GM12878 (cell line): ENCODE results near the gene PTPRN2. TPM values are rescaled to one million over a fixed set of nuclear protein-coding genes. Genes with fewer than 3 reads are reported as not detected.

Source experiments
- ATAC-seq: fragments of 200-7000 bp; cut with Tn5 transposase; 3 replicates; pipeline ENCODE4 v1.9.1; 2020; ENCODE audit warnings: mild to moderate bottlenecking, moderate library complexity
- BruUV-seq: library from RNA; stranded (reverse); fragments of 400-500 nt; replicated peaks from 2 replicates; lab custom pipeline; 2021; lab: Mats Ljungman, UMichigan
- CTCF ChIA-PET: fragments of 300-600 bp; sonication (Branson Sonifier 250); formaldehyde crosslinking; extraction: SDS; loops from one replicate; lab custom pipeline; 2021; ENCODE audit warnings: inconsistent platforms; lab: Yijun Ruan, JAX
- POLR2A ChIA-PET: fragments of 350-600 bp; formaldehyde crosslinking; extraction: SDS; loops from one replicate; lab custom pipeline; 2021; ENCODE audit warnings: inconsistent platforms; lab: Charles Lee
- RAD21 ChIA-PET: fragments of 300-600 bp; sonication (Branson Sonifier 250); formaldehyde crosslinking; loops from one replicate; lab custom pipeline; 2023; ENCODE audit warnings: antibody characterized with exemption; ENCODE audit not compliant: unreplicated experiment; lab: Charles Lee
- SMC1A ChIA-PET: fragments of 300-600 bp; sonication (Branson Sonifier 250); formaldehyde crosslinking; loops from one replicate; lab custom pipeline; 2023; ENCODE audit not compliant: unreplicated experiment, uncharacterized antibody; lab: Charles Lee
- DNase-seq: peaks from one replicate; pipeline ENCODE4 v3.0.0-alpha.2; 2011; ENCODE audit warnings: low read depth, low spot score
- FAIRE-seq: peaks from 3 replicates; lab custom pipeline; 2011; peaks lifted over from hg19 to GRCh38; lab: Jason Lieb, UNC
- H2AFZ ChIP-seq: 2 replicates; pipeline ENCODE4 v1.6.0; 2011; ENCODE audit warnings: low read depth, low read length, control low read depth; ENCODE audit not compliant: control insufficient read depth
- H3K27ac ChIP-seq: 2 replicates; pipeline ENCODE4 v1.5.1; 2011; ENCODE audit warnings: control low read depth; ENCODE audit not compliant: control insufficient read depth, insufficient read depth
- H3K27me3 ChIP-seq, 2 experiments: replicated peaks in 1 of 2; 2 replicates each; pipeline versions ENCODE4 v1.6.0 to v1.6.1; 2011; ENCODE audit warnings: low read length in 1 of 2; ENCODE audit not compliant: control insufficient read depth in 2 of 2, insufficient read depth in 2 of 2
- H3K36me3 ChIP-seq, 2 experiments: 2 replicates each; pipeline ENCODE4 v1.5.1; 2011; ENCODE audit warnings: low read length in 1 of 2; ENCODE audit not compliant: control insufficient read depth in 2 of 2, insufficient read depth in 2 of 2
- H3K4me1 ChIP-seq: 2 replicates; pipeline ENCODE4 v1.6.1; 2011; ENCODE audit warnings: mild to moderate bottlenecking, low read length, moderate library complexity, mixed read lengths; ENCODE audit not compliant: control insufficient read depth, insufficient read depth
- H3K4me2 ChIP-seq: 2 replicates; pipeline ENCODE4 v1.6.0; 2011; ENCODE audit warnings: control low read depth; ENCODE audit not compliant: control insufficient read depth, insufficient read depth
- H3K4me3 ChIP-seq: fragments of 200-600 bp; sonication (generic); 2 replicates; pipeline ENCODE4 v1.5.1; 2016
- H3K79me2 ChIP-seq: 2 replicates; pipeline ENCODE4 v1.6.0; 2011; ENCODE audit warnings: low read length; ENCODE audit not compliant: control insufficient read depth, insufficient read depth
- H3K9ac ChIP-seq: 2 replicates; pipeline ENCODE4 v1.8.0; 2011; ENCODE audit warnings: low read length, control low read depth, mixed read lengths; ENCODE audit not compliant: control insufficient read depth, insufficient read depth
- H3K9me3 ChIP-seq: replicated peaks from 3 replicates; pipeline ENCODE4 v1.5.1; 2011; ENCODE audit warnings: mild to moderate bottlenecking, low read length; ENCODE audit not compliant: control insufficient read depth, insufficient read depth
- H4K20me1 ChIP-seq: 2 replicates; pipeline ENCODE4 v1.6.0; 2011; ENCODE audit not compliant: control insufficient read depth, insufficient read depth
- ASH2L ChIP-seq: fragments of 300-600, 200-600 bp; sonication (generic); IDR thresholded peaks from 2 replicates; pipeline ENCODE4 v1.6.1; 2017; ENCODE audit warnings: low read depth, mild to moderate bottlenecking, borderline replicate concordance
- ELK1 ChIP-seq: IDR thresholded peaks from 2 replicates; pipeline ENCODE4 v1.6.1; 2012; ENCODE audit warnings: low read depth, low read length, improper control_type of control experiment
- HDAC6 ChIP-seq: fragments of 200-600 bp; sonication (generic); IDR thresholded peaks from one replicate; pipeline ENCODE4 v1.8.0; 2017; ENCODE audit warnings: antibody characterized with exemption; ENCODE audit not compliant: unreplicated experiment
- HDGF ChIP-seq: fragments of 450-650 bp; IDR thresholded peaks from 2 replicates; pipeline ENCODE4 v1.6.1; 2016; ENCODE audit warnings: antibody characterized with exemption
- MLLT1 ChIP-seq: fragments of 450-650 bp; IDR thresholded peaks from 2 replicates; pipeline ENCODE4 v1.6.1; 2016; ENCODE audit warnings: mild to moderate bottlenecking
- NFIC ChIP-seq: IDR thresholded peaks from 2 replicates; pipeline ENCODE4 v1.6.1; 2012; ENCODE audit warnings: low read depth, mild to moderate bottlenecking, inconsistent platforms, low read length, moderate library complexity
- NFXL1 ChIP-seq: fragments of 450-650 bp; IDR thresholded peaks from 2 replicates; pipeline ENCODE4 v1.6.1; 2017; ENCODE audit warnings: antibody characterized with exemption, mild to moderate bottlenecking, borderline replicate concordance
- NRF1 ChIP-seq: conservative IDR thresholded peaks from 2 replicates; pipeline ENCODE4 v1.6.1; 2011; ENCODE audit warnings: mild to moderate bottlenecking, low read depth, low read length, improper control_type of control experiment
- POLR2AphosphoS5 ChIP-seq: IDR thresholded peaks from 2 replicates; pipeline ENCODE4 v1.6.1; 2011; ENCODE audit warnings: mild to moderate bottlenecking, low read length, inconsistent platforms
- RAD21 ChIP-seq: IDR thresholded peaks from 2 replicates; pipeline ENCODE4 v1.6.1; 2011; ENCODE audit warnings: mild to moderate bottlenecking, low read depth, low read length, moderate library complexity; ENCODE audit not compliant: insufficient read depth
- RELA ChIP-seq: fragments of 450-650 bp; IDR thresholded peaks from 2 replicates; pipeline ENCODE4 v1.8.0; 2014; ENCODE audit warnings: borderline replicate concordance; ENCODE audit not compliant: partially characterized antibody
- RELB ChIP-seq: fragments of 450-650 bp; IDR thresholded peaks from 2 replicates; pipeline ENCODE4 v1.6.1; 2017; ENCODE audit warnings: low read depth, mild to moderate bottlenecking, moderate library complexity
- RUNX3 ChIP-seq: IDR thresholded peaks from 2 replicates; pipeline ENCODE4 v1.6.1; 2012; ENCODE audit warnings: low read length, inconsistent platforms
- SIN3A ChIP-seq: IDR thresholded peaks from 2 replicates; pipeline ENCODE4 v1.6.1; 2012; ENCODE audit warnings: low read depth, low read length, improper control_type of control experiment
- SMARCA5 ChIP-seq: fragments of 450-650 bp; IDR thresholded peaks from 2 replicates; pipeline ENCODE4 v1.6.1; 2017; ENCODE audit warnings: mild to moderate bottlenecking
- WGBS: methylation state at CpG from one replicate; pipeline ENCODE4 v1.1.6; 2016; ENCODE audit warnings: low lambda C conversion rate; ENCODE audit not compliant: insufficient replicate concordance, insufficient coverage; ENCODE audit errors: missing lambda C conversion rate; 5-methylcytosine and 5-hydroxymethylcytosine counted together
- in situ Hi-C: fragments of 300-500 bp; cut with MboI; formaldehyde crosslinking; loops from 9 replicates; pipeline ENCODE4 v1.14.3; 2018; ENCODE audit warnings: mixed read lengths
- intact Hi-C: fragments of 100-400 bp; cut with micrococcal nuclease; formaldehyde crosslinking; loops from one replicate; pipeline ENCODE4 v1.14.2; 2022; ENCODE audit not compliant: unreplicated experiment
- polyA plus RNA-seq, 11 experiments: library from polyadenylated mRNA; depleted of rRNA in 4 of 11; unstranded in 6 of 11; stranded (reverse) in 5 of 11; fragments of >200 nt; fragmentation: Nextera tagmentation in 4 of 11; fragmentation: Illumina TruSeq in 1 of 11; extraction: Ambion mirVana in 4 of 11; extraction: Trizol in 1 of 11; gene quantifications; 1 replicate in 1 of 11; 2 replicates in 10 of 11; pipeline versions ENCODE4 v1.2.1 to v1.2.3, GENCODE V29; 2011 to 2016; ENCODE audit warnings: inconsistent platforms in 2 of 11, missing spikeins in 2 of 11, low read depth in 1 of 11
- total RNA-seq, 4 experiments: library from RNA; depleted of rRNA in 3 of 4; stranded (reverse); fragments of >200 nt in 3 of 4; fragmentation: Illumina TruSeq in 1 of 4; extraction: Trizol in 1 of 4; gene quantifications; 2 replicates each; pipeline versions ENCODE4 v1.2.1 to v1.2.3, GENCODE V29; 2013 to 2021

The PTPRN2 gene
- total and polyA plus RNA-seq, 10 of the 15 experiments (the other 5 are each of a cell fraction or from before 2014, with no cell fraction given), result 5.4 TPM; not detected in 9

GRCh38 chr7:157551325-157552070, 1036.1 kb downstream of the PTPRN2 start (continued):
- no peak for TF ChIP-seq ELK1

- ATAC-seq (no peak), FAIRE-seq (no peak), DNase-seq (no peak)
- H3K27me3 ChIP-seq, result no peaks in the 10 kb centered on the region
- ChIA-PET SMC1A (no interaction called here), CTCF (no interaction called here), POLR2A (interaction anchor here (0.6 kb wide), 1 partner anchor 33 kb away, joined by 4 read pairs; no protein-coding TSS in a partner anchor), RAD21 (no interaction called here)
- no peaks in the 10 kb centered on the region; the same call in 1 of the 3 replicates for H3K9me3 ChIP-seq
- no peaks in the 10 kb centered on the region for H3K4me1 ChIP-seq
- BruUV-seq, result no TSS peak
- intact Hi-C loops (no loop called here), in situ Hi-C loops (no loop called here)
- no peak overlapping the region for H3K27ac ChIP-seq
- H3K4me3 ChIP-seq, result no peak overlapping the region
- no peaks in the 10 kb centered on the region for H4K20me1 ChIP-seq
- H3K9ac ChIP-seq, result no peak overlapping the region
- no peaks in the 10 kb centered on the region for H3K36me3 ChIP-seq
- H2AFZ ChIP-seq, result no peak overlapping the region
- H3K4me2 ChIP-seq, result no peak overlapping the region
- 56% methylated on average over 31 of the region's 31 CpGs for WGBS
- H3K79me2 ChIP-seq, result no peaks in the 10 kb centered on the region
- TF ChIP-seq RAD21 (no peak), RELA (no peak), NRF1 (no peak), HDAC6 (no peak), NFXL1 (no peak), MLLT1 (no peak), NFIC (no peak), RELB (no peak), HDGF (no peak), SMARCA5 (no peak), RUNX3 (no peak), ASH2L (no peak), POLR2AphosphoS5 (no peak), ELK1 (no peak), SIN3A (no peak)
Measured at GRCh38 chr7:157550300-157551275, 1037.0 kb downstream of the PTPRN2 start.
